SK-N-SH (cell line): ENCODE results near the gene LSM3. TPM values are rescaled to one million over a fixed set of nuclear protein-coding genes. Genes with fewer than 3 reads are reported as not detected.

Experiments used
- CTCF ChIA-PET: fragments of 300-600, 350-600 bp; formaldehyde crosslinking; extraction: SDS; loops from one replicate; lab custom pipeline; 2021; lab: Yijun Ruan, JAX
- POLR2A ChIA-PET: fragments of 350-600 bp; sonication (Branson Sonifier 250); formaldehyde crosslinking; extraction: SDS; loops from one replicate; lab custom pipeline; 2020; ENCODE audit warnings: antibody characterized with exemption, inconsistent platforms; lab: Yijun Ruan, JAX
- DNase-seq: peaks from one replicate; pipeline ENCODE4 v3.0.0; 2012
- H2AFZ ChIP-seq: fragments of 200-600 bp; sonication (generic); 2 replicates; pipeline ENCODE4 v1.8.1; 2016; ENCODE audit warnings: antibody characterized with exemption, mild to moderate bottlenecking, low read depth
- H3F3A ChIP-seq: fragments of 200-600 bp; sonication (generic); replicated peaks from 2 replicates; pipeline ENCODE3; 2016; ENCODE audit warnings: antibody characterized with exemption, mild to moderate bottlenecking; ENCODE audit not compliant: insufficient read depth
- H3K27ac ChIP-seq, 2 experiments: fragments of 200-500 bp in 1 of 2; fragments of 200-600 bp in 1 of 2; sonication (Bioruptor generic) in 1 of 2; sonication (generic), shearing (Covaris generic) in 1 of 2; 2 replicates each; pipeline versions ENCODE4 v1.5.1 to v1.6.1; 2014 to 2016; ENCODE audit warnings: low read depth in 2 of 2, inconsistent platforms in 1 of 2, low read length in 1 of 2, mild to moderate bottlenecking in 1 of 2, mixed read lengths in 1 of 2
- H3K27me3 ChIP-seq: fragments of 200-600 bp; sonication (generic), shearing (Covaris generic); 2 replicates; pipeline ENCODE4 v1.6.1; 2016; ENCODE audit warnings: mixed run types; ENCODE audit not compliant: insufficient read depth
- H3K36me3 ChIP-seq, 2 experiments: fragments of 200-500 bp in 1 of 2; fragments of 200-600 bp in 1 of 2; sonication (Bioruptor generic) in 1 of 2; sonication (generic) in 1 of 2; replicated peaks in 1 of 2; 2 replicates each; pipeline versions ENCODE3 to v1.5.1; 2014 to 2016; ENCODE audit warnings: low read length in 1 of 2, mild to moderate bottlenecking in 1 of 2; ENCODE audit not compliant: insufficient read depth in 2 of 2, control insufficient read depth in 1 of 2
- H3K4me1 ChIP-seq, 2 experiments: fragments of 200-500 bp in 1 of 2; fragments of 200-600 bp in 1 of 2; sonication (Bioruptor generic) in 1 of 2; sonication (generic), shearing (Covaris generic) in 1 of 2; 2 replicates each; pipeline versions ENCODE4 v1.5.1 to v1.6.1; 2014 to 2016; ENCODE audit warnings: low read depth in 1 of 2, low read length in 1 of 2, mixed run types in 1 of 2; ENCODE audit not compliant: insufficient read depth in 2 of 2, control insufficient read depth in 1 of 2
- H3K4me2 ChIP-seq: fragments of 200-600 bp; sonication (generic), shearing (Covaris generic); 2 replicates; pipeline ENCODE4 v1.6.1; 2017; ENCODE audit warnings: mixed run types
- H3K4me3 ChIP-seq, 2 experiments: fragments of 200-500 bp in 1 of 2; fragments of 200-600 bp in 1 of 2; sonication (Bioruptor generic) in 1 of 2; sonication (generic), shearing (Covaris generic) in 1 of 2; 2 replicates each; pipeline versions ENCODE4 v1.5.1 to v1.8.1; 2014 to 2016; ENCODE audit warnings: low read depth in 2 of 2, inconsistent platforms in 1 of 2, low read length in 1 of 2, mild to moderate bottlenecking in 1 of 2, mixed read lengths in 1 of 2, moderate library complexity in 1 of 2
- H3K79me2 ChIP-seq: fragments of 200-600 bp; sonication (generic); 2 replicates; pipeline ENCODE4 v1.8.1; 2017; ENCODE audit warnings: mild to moderate bottlenecking; ENCODE audit not compliant: insufficient read depth
- H3K9ac ChIP-seq: fragments of 200-600 bp; sonication (generic); 2 replicates; pipeline ENCODE4 v1.6.1; 2017; ENCODE audit warnings: mixed run types
- H3K9me2 ChIP-seq: fragments of 200-600 bp; sonication (generic); 2 replicates; pipeline ENCODE4 v1.6.1; 2017; ENCODE audit warnings: mixed run types
- H3K9me3 ChIP-seq: fragments of 200-600 bp; sonication (generic); 2 replicates; pipeline ENCODE4 v1.6.1; 2017; ENCODE audit warnings: mixed run types, mild to moderate bottlenecking, moderate library complexity
- H4K20me1 ChIP-seq: fragments of 200-600 bp; sonication (generic); 2 replicates; pipeline ENCODE4 v1.6.1; 2017; ENCODE audit warnings: mild to moderate bottlenecking, mixed run types; ENCODE audit not compliant: insufficient read depth
- ELF1 ChIP-seq: IDR thresholded peaks from 2 replicates; pipeline ENCODE4 v1.4.0; 2012
- EP300 ChIP-seq, 2 experiments: IDR thresholded peaks; 2 replicates each; pipeline versions ENCODE4 v1.4.0 to v1.6.1; 2012; ENCODE audit warnings: borderline replicate concordance in 1 of 2, low read depth in 1 of 2, low read length in 1 of 2
- EZH2phosphoT487 ChIP-seq: fragments of 200-600 bp; sonication (generic); IDR thresholded peaks from 2 replicates; pipeline ENCODE4 v1.6.1; 2017; ENCODE audit warnings: low read depth, mixed run types, mild to moderate bottlenecking, antibody characterized with exemption, moderate library complexity, borderline replicate concordance
- FOSL2 ChIP-seq: IDR thresholded peaks from 2 replicates; pipeline ENCODE4 v1.4.0; 2012; ENCODE audit warnings: low read depth, mild to moderate bottlenecking, moderate library complexity, borderline replicate concordance
- GABPA ChIP-seq: IDR thresholded peaks from 2 replicates; pipeline ENCODE4 v1.4.0; 2012; ENCODE audit warnings: low read depth, mild to moderate bottlenecking
- IRF3 ChIP-seq: fragments of 150-350 bp; IDR thresholded peaks from 2 replicates; pipeline ENCODE4 v1.6.1; 2016; ENCODE audit warnings: mild to moderate bottlenecking, low read depth, low read length
- MAX ChIP-seq: IDR thresholded peaks from 2 replicates; pipeline ENCODE4 v1.4.0; 2012; ENCODE audit warnings: low read depth
- MXI1 ChIP-seq: IDR thresholded peaks from 2 replicates; pipeline ENCODE4 v1.6.1; 2012; ENCODE audit warnings: mild to moderate bottlenecking, low read depth, low read length, improper control_type of control experiment
- PBX3 ChIP-seq: IDR thresholded peaks from 2 replicates; pipeline ENCODE4; 2012
- POLR2AphosphoS5 ChIP-seq: IDR thresholded peaks from 2 replicates; pipeline ENCODE4 v1.6.1; 2012; ENCODE audit warnings: low read depth, low read length
- RAD21 ChIP-seq: IDR thresholded peaks from 2 replicates; pipeline ENCODE4 v1.6.1; 2012; ENCODE audit warnings: mild to moderate bottlenecking, low read length
- REST ChIP-seq: IDR thresholded peaks from 2 replicates; pipeline ENCODE4 v1.6.1; 2012; ENCODE audit warnings: mild to moderate bottlenecking, low read depth, low read length, moderate library complexity
- RFX5 ChIP-seq: IDR thresholded peaks from 2 replicates; pipeline ENCODE4 v1.6.1; 2012; ENCODE audit warnings: mild to moderate bottlenecking, improper control_type of control experiment, low read length
- SMC3 ChIP-seq: IDR thresholded peaks from 2 replicates; pipeline ENCODE4 v1.6.1; 2012; ENCODE audit warnings: low read depth, low read length, improper control_type of control experiment
- TAF1 ChIP-seq: IDR thresholded peaks from 2 replicates; pipeline ENCODE4 v1.6.1; 2012; ENCODE audit warnings: low read depth, mild to moderate bottlenecking, low read length, moderate library complexity, borderline replicate concordance
- TCF12 ChIP-seq: IDR thresholded peaks from 2 replicates; pipeline ENCODE4 v1.4.0; 2012
- USF1 ChIP-seq: IDR thresholded peaks from 2 replicates; pipeline ENCODE4 v1.4.0; 2012; ENCODE audit warnings: low read depth, borderline replicate concordance
- YY1 ChIP-seq: IDR thresholded peaks from 2 replicates; pipeline ENCODE4 v1.4.0; 2012; ENCODE audit warnings: low read depth, mild to moderate bottlenecking
- WGBS: methylation state at CpG from one replicate; pipeline ENCODE4 v1.1.6; 2017; ENCODE audit warnings: low lambda C conversion rate; 5-methylcytosine and 5-hydroxymethylcytosine counted together
- polyA plus RNA-seq, 3 experiments: library from polyadenylated mRNA; depleted of rRNA; stranded (reverse); fragments of >200 nt; gene quantifications; 2 replicates each; pipeline ENCODE4 v1.2.3, GENCODE V29; 2012

LSM3 gene
- polyA plus RNA-seq, 1 of the 3 experiments (the other 2 are of a cell fraction): 5.1 TPM

GRCh38 chr3:14154895-14155440 lies 23.6 kb upstream of the LSM3 start (continued):
- no peak for TF ChIP-seq EZH2phosphoT487
- no peak for TF ChIP-seq REST
- TF ChIP-seq MAX: no peak
- no peak for TF ChIP-seq TCF12

- ChIA-PET POLR2A (no interaction called here), CTCF (interaction anchor here (1.1 to 1.5 kb wide), 2 partner anchors 18 to 47 kb away, joined by 3 to 4 read pairs; no protein-coding TSS in a partner anchor)
- no peaks in the 10 kb centered on the region for H3K9me2 ChIP-seq
- H3K36me3 ChIP-seq: peaks cover 83 to 91% of the 10 kb centered on the region in 2 experiments
- no peak overlapping the region for H3K4me2 ChIP-seq
- 0 out of 2 replicates have a peak, but pooled peaks cover 9% of the 10 kb centered on the region for H4K20me1 ChIP-seq
- H3K9ac ChIP-seq: no peak overlapping the region
- no peak overlapping the region for H3K27ac ChIP-seq
- H3K27me3 ChIP-seq: no peaks in the 10 kb centered on the region
- WGBS: over 99% methylated on average over 7 of the region's 7 CpGs
- H2AFZ ChIP-seq: no peak overlapping the region
- no peak for TF ChIP-seq SMC3
- TF ChIP-seq USF1: no peak
- TF ChIP-seq RFX5: no peak
- no peak for TF ChIP-seq POLR2AphosphoS5
- TF ChIP-seq GABPA: no peak
- TF ChIP-seq ELF1: no peak
- TF ChIP-seq EZH2phosphoT487: no peak
- no peak for TF ChIP-seq YY1
- TF ChIP-seq TCF12: no peak
- no peak for TF ChIP-seq PBX3
- TF ChIP-seq EP300 (IDR thresholded peaks at IDR 0.05; ENCODE audit: borderline replicate concordance in 1 of 2, low read depth in 1 of 2, low read length in 1 of 2): no peak
- TF ChIP-seq TAF1: no peak
- no peak for TF ChIP-seq FOSL2
- TF ChIP-seq MXI1: no peak
- no peak for TF ChIP-seq IRF3
- TF ChIP-seq RAD21: no peak
- no peaks in the 10 kb centered on the region for H3F3A ChIP-seq
- peaks cover 3% of the 10 kb centered on the region; the same call in 1 of the 2 replicates for H3K9me3 ChIP-seq
- H3K4me3 ChIP-seq: no peak overlapping the region
- H3K4me1 ChIP-seq: no peaks in the 10 kb centered on the region; a peak in 1 of 4 replicates
- H3K79me2 ChIP-seq: peaks cover 58% of the 10 kb centered on the region; the same call in 1 of the 2 replicates
- no peak for DNase-seq
Observed at GRCh38 chr3:14156201-14156600, 22.4 kb upstream of the LSM3 start.
